PFSK-1 (cell line): ENCODE data around the gene PGGT1B.

ENCODE experiments used
- POLR2AphosphoS5 ChIP-seq: IDR thresholded peaks from 2 replicates; pipeline ENCODE4 v1.6.1; 2012; ENCODE audit warnings: low read depth, mild to moderate bottlenecking, control low read depth, low read length, moderate library complexity
- REST ChIP-seq, 2 experiments: IDR thresholded peaks; 2 replicates each; pipeline versions ENCODE4 v1.6.1 to v1.8.0; 2011 to 2012; ENCODE audit warnings: low read depth in 2 of 2, low read length in 2 of 2, control low read depth in 1 of 2, inconsistent platforms in 1 of 2, mild to moderate bottlenecking in 1 of 2, moderate library complexity in 1 of 2; ENCODE audit not compliant: insufficient read depth in 1 of 2
- SIN3A ChIP-seq: IDR thresholded peaks from 2 replicates; pipeline ENCODE4 v1.6.1; 2012; ENCODE audit warnings: mild to moderate bottlenecking, low read length, moderate library complexity, borderline replicate concordance; ENCODE audit not compliant: insufficient read depth
- TAF1 ChIP-seq: IDR thresholded peaks from 2 replicates; pipeline ENCODE4 v1.6.1; 2012; ENCODE audit warnings: low read length, control low read depth, borderline replicate concordance; ENCODE audit not compliant: insufficient read depth

DNA sequence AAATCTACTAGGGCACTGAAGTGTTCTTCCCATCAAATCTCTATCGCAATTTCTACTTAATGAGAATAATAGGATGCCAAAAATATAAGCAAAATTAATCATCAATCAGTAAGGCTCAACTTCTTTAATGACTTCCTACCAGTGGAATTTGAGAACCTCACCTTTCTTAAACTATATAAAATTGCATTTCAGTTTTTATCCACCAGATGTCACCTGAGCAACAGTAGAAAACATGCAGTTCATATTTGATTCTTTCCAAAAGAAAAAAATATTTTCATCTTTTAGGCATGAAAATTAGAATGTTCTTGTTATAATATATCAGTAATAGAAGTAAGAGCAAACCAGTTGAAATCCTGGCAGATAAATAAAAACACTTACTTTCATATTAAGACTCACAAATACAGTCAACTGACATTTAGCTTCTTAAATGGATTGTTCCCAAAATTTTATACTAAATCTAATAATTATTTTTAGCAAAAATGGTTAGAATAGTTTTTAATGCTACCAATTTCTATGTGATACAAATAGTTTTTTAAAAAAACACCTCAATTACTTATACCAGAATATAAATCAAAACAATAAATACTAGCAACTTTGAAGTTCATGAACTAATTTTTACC is 47.2 kb upstream of the PGGT1B start:
- no peak for TF ChIP-seq SIN3A
- no peak for TF ChIP-seq POLR2AphosphoS5
- TF ChIP-seq TAF1: no peak
- TF ChIP-seq REST (IDR thresholded peaks at IDR 0.05; ENCODE audit: insufficient read depth in 1 of 2, low read depth in 2 of 2, low read length in 2 of 2): no peak
